ENCODE measurements around the gene APOL5.
A peak's percentile ranks its signal among the peaks of the same experiment; 100 is the strongest.
"Not testable (repeated sequence)": the region's sequence is repeated elsewhere in the genome, so short reads cannot be mapped to it uniquely, and the experiment has no call there.

The APOL5 gene

DNA sequence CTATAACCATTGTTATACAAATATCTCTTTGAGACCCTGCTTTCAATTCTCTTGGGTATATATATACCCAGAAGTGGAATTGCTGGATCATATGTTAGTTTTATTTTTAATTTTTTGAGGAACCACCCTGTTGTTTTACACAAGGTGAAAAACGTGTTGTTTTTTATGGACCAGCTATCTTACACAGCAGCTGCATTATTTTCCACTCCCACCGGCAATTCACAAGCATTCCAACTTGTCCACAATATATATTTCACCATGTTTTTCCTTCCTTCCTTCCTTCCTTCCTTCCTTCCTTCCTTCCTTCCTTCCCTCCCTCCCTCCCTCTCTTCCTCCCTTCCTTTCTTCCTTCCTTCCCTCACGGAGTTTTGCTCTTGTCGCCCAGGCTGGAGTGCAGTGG lies 6.3 kb upstream of the APOL5 start:
- DNase-seq, result no peak

- DNase-seq, result no peak
These were observed 5.0 kb upstream of the APOL5 start for GRCh38 chr22:35712672-35713071.

GRCh38 chr22:35719212-35719875 lies 1.7 kb downstream of the APOL5 start:
- DNase-seq, result no peak

DNA sequence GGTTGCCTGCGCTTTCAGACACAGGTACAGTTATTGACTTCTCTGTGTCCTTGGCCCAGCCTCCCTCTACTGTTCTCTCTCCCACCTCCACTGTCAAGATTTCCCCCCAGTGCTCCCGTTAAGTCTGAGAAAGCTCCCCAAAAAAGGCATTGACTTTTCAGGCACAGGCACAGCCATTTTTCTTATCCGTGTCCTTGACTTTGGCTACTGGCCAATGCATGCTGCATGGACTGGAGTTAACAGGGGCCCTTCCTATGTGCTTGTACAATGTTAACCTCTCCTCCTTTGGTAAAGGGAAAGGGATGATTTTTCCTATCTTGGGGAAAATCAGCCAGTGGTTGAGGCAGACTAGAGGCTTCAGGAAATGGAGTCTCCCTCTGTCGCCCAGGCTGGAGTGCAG lies 4.3 kb downstream of the APOL5 start:
- DNase-seq, result no peak

GRCh38 chr22:35725521-35725920 lies 7.8 kb downstream of the APOL5 start:
- no peak for DNase-seq

- no peak for DNase-seq
These were observed 8.7 kb downstream of the APOL5 start for GRCh38 chr22:35726398-35726797.

- no peak for DNase-seq
These were observed 9.3 kb downstream of the APOL5 start for GRCh38 chr22:35726933-35727332.

DNA sequence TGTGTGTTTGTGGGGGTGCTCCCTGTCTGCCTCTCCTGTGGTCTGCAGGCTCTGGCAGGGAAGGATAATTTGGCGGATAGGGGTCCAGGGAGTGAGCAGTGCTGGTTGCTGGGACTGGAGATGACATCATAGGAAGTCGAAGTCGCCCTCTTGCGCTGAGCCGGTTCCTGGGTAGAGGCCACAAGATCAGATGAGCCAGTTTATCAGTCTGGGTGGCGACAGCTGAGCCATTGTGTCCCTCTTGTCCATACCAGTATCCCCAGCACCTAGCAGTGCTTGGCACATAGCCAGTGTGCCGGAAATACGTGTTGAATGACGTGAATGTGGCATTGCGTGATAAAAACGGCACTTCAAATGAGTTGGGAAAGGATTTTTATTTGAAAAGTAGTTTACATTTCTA lies 9.8 kb downstream of the APOL5 start:
- no peak for DNase-seq

DNA sequence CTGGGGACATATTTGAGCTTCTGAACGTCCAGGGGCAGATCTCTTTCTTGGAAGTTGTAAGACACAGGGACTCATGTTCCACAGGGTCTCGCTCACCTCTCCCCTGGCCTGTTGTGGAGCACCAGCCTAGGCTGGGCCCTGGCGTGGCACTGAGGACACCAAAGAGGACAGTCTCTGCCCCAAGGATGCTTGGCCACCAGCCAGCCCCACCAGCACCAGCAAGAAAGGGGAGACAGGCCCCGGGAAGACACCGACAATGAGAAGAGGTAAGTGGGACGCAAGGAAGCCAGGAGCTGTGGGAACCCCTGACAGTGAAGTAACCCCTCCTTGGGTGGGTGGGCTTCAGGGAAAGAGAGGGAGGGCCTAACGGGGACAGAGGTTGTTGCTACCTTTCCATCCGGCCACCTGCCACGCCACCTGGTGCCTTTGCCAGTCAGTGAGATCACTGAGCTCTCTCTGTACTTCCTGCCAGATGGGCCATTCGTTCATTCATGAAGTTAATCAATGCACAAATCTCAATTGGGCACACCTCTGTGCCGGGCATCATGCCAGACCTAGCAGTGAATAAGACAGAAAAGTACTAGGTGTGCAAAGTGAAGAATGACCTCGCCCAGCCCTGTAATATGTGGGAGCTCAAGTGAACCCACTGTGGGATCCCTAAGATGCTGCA lies 11.1 kb downstream of the APOL5 start:
- peak; percentile 33 for DNase-seq

DNA sequence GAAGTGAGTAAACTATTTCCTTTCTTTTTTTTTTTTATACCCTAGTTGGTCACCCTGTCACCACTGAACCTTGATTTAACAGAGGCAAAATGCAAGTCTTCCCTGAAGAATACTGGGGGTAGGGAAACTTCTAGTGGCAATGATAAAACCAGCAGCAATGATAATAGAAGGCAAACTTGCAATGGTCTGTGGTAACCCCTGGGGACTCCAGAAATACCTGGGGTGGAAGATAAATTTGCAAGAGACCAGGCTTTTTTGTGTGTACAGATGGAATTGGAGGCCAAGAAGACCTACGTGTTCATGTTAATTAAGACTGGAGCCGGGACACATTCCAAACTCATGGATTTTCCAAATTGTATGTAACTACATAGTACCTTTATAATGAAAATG lies 11.6 kb downstream of the APOL5 start:
- no peak for DNase-seq

- DNase-seq, result no peak
These were observed 13.6 kb downstream of the APOL5 start for GRCh38 chr22:35731321-35731720.

- no peak for DNase-seq
These were observed 14.4 kb downstream of the APOL5 start for GRCh38 chr22:35732116-35732515.

DNA sequence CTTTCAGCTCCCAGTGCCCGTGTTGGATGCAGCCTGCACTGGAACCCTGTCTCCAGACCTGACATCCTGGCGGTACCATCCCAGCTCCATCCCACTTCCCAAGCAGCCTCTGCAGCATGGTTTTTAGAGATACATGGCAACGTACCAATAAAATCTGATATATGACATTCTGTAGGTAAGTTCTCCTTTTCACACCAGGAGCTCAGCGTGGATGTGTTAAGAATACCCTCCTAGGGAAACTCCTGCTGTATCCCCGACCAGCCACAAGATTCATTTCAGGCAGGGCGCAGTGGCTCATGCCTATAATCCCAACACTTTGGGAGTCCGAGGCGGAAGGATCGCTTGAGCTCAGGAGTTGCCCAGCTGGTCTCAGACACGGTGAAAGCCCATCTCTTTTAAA lies 15.4 kb downstream of the APOL5 start:
- DNase-seq, result no peak

DNA sequence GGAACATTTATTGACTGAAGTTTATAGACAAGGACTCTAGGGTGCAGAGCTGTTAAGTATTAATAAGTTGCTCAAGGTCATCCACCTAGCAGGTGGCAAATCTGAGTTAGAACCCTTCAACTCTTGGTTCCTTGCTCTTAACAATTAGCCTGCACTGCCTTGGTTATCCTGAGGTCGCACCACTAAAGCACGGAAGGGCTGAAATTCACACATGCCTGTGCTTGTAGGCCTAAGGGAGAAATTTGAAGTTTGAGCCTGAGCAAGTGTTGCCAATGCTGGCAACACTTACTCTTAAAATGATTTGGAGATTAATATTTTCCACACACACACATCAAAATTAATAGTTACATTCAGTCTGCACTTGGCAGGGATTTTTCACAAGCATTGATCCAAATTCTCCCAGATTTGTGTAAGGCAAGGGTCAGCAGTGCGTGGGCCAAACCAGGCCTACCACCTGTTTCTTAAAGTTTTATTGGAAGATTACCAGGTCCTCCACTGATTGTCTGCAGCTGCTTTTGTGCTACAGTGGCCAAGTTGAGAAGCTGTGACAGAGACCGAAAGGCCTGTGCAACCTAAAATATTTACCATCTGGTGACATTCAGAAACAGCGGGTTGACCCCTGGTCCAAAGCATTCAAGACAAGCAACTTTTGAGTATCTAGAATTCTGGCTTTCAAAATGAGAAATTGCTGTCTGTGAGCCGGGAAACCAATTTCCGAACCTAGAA lies 16.3 kb downstream of the APOL5 start:
- no peak for DNase-seq

- no peak for DNase-seq
These were observed 16.8 kb downstream of the APOL5 start for GRCh38 chr22:35734517-35734827.

GRCh38 chr22:35735542-35735941 lies 17.9 kb downstream of the APOL5 start:
- no peak for DNase-seq

DNA sequence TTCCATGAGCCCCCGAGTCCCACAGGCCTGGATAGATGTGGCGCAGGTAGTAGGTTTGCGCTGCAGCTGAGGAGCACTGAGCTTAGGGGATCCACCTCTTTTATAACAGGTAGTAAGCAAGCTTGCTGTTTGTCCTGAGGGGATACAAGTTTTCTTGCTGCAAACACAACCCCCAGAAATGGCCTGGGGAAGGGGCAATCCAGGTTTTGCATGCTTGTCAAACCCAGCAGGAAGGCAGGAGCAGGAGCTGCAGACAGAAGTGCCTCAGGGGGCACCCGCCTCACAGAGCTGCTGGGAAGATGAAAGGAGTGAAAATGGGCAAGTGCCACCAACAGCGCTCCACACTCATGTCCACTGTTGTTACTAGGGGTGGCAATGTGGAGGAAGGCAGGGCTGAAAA lies 18.5 kb downstream of the APOL5 start:
- no peak for DNase-seq

GRCh38 chr22:35736701-35737100 lies 19.0 kb downstream of the APOL5 start:
- no peak for DNase-seq

DNA sequence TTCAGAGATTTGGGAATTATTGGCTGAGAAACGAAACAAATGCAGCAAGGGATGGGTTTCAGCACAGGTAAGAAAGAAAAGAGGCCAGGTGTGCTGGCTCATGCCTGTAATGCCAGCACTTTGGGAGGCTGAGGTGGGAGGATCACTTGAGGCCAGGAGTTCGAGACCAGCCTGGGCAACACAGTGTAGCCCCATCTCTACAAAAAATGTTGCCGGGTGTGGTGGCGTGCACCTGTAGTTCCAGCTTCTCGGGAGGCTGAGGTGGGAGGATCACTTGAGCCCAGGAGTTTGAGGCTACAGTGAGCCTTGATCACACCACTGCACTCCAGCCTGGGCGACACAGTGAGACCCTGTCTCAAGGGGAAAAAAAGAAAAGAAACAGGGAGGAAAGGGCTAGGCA lies 20.2 kb downstream of the APOL5 start:
- not testable (repeated sequence) for DNase-seq

GRCh38 chr22:35739076-35739930 lies 21.6 kb downstream of the APOL5 start:
- no peak for DNase-seq

DNA sequence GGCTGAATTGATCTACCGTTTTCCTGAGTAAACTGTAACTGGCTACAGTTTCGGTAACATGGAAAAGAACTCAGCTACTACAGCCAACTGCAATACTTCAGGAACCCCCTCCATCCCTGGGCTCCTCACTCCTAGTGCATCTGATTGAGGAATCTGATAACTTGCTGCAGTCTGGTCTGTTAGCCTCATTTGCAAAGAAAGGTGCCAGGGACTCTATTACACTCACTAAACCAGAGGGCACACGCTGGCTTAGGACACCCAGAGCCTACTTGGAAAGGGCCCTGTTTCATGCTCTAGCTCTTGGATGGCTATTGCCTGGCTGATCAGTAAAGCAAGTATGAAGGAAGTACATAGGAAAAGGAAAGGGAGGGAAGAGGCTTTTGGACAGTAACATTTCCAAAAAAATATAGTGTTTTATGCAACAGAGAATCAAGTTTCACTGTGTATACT lies 22.3 kb downstream of the APOL5 start:
- no peak for DNase-seq

- no peak for DNase-seq
These were observed 22.9 kb downstream of the APOL5 start for GRCh38 chr22:35740616-35741015.

DNA sequence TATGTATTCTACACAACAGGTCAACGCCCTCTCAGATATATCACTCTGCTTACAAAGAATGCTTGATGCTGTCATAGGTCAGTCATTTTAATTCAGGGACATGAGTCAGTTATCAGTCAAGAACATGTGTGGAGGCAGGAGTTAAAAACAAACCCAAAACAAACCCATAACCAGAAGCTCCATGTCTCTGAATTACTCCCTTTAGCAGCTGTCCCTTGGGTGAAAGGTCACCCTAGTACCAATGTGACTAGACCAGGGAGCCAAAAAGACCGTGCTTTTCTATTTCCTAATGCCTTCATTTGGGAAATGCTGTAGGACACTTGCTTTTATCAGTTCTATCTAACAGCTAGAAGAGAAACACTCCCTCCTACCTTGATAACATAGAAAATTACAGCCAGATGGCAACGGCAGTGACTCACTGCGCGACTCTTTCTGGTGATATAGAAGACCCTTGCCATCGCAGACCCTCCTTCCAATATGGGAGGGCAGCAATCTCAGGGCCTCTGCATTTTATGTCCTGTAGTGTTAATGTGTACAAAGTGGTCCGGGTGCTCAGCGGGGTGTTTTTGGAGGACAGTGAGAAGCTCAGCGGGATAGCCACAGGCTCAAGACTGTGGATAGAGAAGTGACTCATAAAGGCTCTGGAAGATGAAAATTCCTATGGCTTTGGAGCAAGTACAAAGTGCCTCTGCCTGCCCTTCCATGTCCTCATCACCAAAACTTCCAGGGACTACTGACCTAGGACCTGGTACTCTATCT lies 24.8 kb downstream of the APOL5 start:
- DNase-seq, result no peak
